GM21526 (cell line): Measurements from ENCODE around the gene SUN3.
"Not testable (repeated sequence)": the region's sequence is repeated elsewhere in the genome, so short reads cannot be mapped to it uniquely, and the experiment has no call there.

Source experiments
- ATAC-seq: cut with Tn5 transposase; IDR thresholded peaks from one replicate; pipeline ENCODE4 v1.9.1; 2021; ENCODE audit warnings: moderate library complexity; ENCODE audit not compliant: unreplicated experiment, low FRiP score

The SUN3 gene

GRCh38 chr7:48033922-48034321 is 5.0 kb upstream of the SUN3 start:
- no peak for ATAC-seq

- ATAC-seq: no peak
These were observed 2.2 kb upstream of the SUN3 start for GRCh38 chr7:48031111-48031510.

- no peak for ATAC-seq
These were observed 3.3 kb downstream of the SUN3 start for GRCh38 chr7:48025624-48026023.

- ATAC-seq: no peak
These were observed 11.2 kb downstream of the SUN3 start for GRCh38 chr7:48017674-48018073.

- no peak for ATAC-seq
These were observed 12.3 kb downstream of the SUN3 start for GRCh38 chr7:48016641-48017040.

- no peak for ATAC-seq
These were observed 17.0 kb downstream of the SUN3 start for GRCh38 chr7:48011951-48012350.

GRCh38 chr7:48011323-48011722 is 17.6 kb downstream of the SUN3 start:
- no peak for ATAC-seq

- ATAC-seq: no peak
These were observed 19.0 kb downstream of the SUN3 start for GRCh38 chr7:48009954-48010353.

- no peak for ATAC-seq
These were observed 19.6 kb downstream of the SUN3 start for GRCh38 chr7:48009257-48009656.

GRCh38 chr7:48006866-48007265 is 22.0 kb downstream of the SUN3 start:
- ATAC-seq: no peak

- peak; percentile 69 for ATAC-seq
These were observed 24.3 kb downstream of the SUN3 start for GRCh38 chr7:48004638-48005037.

GRCh38 chr7:48004032-48004431 is 24.9 kb downstream of the SUN3 start:
- ATAC-seq: no peak

GRCh38 chr7:48000164-48000563 is 28.7 kb downstream of the SUN3 start:
- ATAC-seq: not testable (repeated sequence)

GRCh38 chr7:47999413-47999812 is 29.5 kb downstream of the SUN3 start:
- ATAC-seq: no peak

GRCh38 chr7:47992446-47992845 is 36.5 kb downstream of the SUN3 start:
- ATAC-seq: no peak

- peak; percentile 99 for ATAC-seq
These were observed 37.1 kb downstream of the SUN3 start for GRCh38 chr7:47991741-47992311.

GRCh38 chr7:47991270-47991669 is 37.6 kb downstream of the SUN3 start:
- ATAC-seq: no peak

GRCh38 chr7:47990592-47990991 is 38.3 kb downstream of the SUN3 start:
- ATAC-seq: no peak

GRCh38 chr7:47989607-47990400 is 39.1 kb downstream of the SUN3 start:
- not testable (repeated sequence) for ATAC-seq

- ATAC-seq: no peak
These were observed 40.2 kb downstream of the SUN3 start for GRCh38 chr7:47988496-47989386.

GRCh38 chr7:47982610-47983009 is 46.3 kb downstream of the SUN3 start:
- ATAC-seq: no peak
